Gastroesophageal sphincter (tissue), 3 donors: ENCODE data around the gene CNKSR3.

Source experiments
- CTCF ChIP-seq, 4 experiments: fragments of 200-600 bp in 2 of 4; fragments of 450-650 bp in 2 of 4; sonication (generic) in 1 of 4; IDR thresholded peaks; one replicate each; pipeline ENCODE4 v1.5.1; 2017 to 2019; ENCODE audit warnings: antibody characterized with exemption in 4 of 4, mild to moderate bottlenecking in 2 of 4, moderate library complexity in 2 of 4
- EP300 ChIP-seq: sonication (generic); formaldehyde crosslinking; IDR thresholded peaks from one replicate; pipeline ENCODE4 v1.6.1; 2017; ENCODE audit warnings: antibody characterized with exemption, mild to moderate bottlenecking

GRCh38 chr6:154538640-154539191, 28.2 kb upstream of the CNKSR3 start:
- no peak for TF ChIP-seq CTCF (IDR thresholded peaks at IDR 0.05)
- no peak for TF ChIP-seq EP300
